HepG2 (cell line): Measurements from ENCODE around the gene ESRP2. TPM values are rescaled to one million over a fixed set of nuclear protein-coding genes. Genes with fewer than 3 reads are reported as not detected.

Source experiments
- CTCF ChIP-seq: sonication (generic); formaldehyde crosslinking; IDR thresholded peaks from 2 replicates; pipeline ENCODE4 v1.5.0; 2020; ENCODE audit warnings: mild to moderate bottlenecking, missing genetic modification reagents, moderate library complexity
- E2F5 ChIP-seq: sonication (generic); formaldehyde crosslinking; conservative IDR thresholded peaks from 2 replicates; pipeline ENCODE4 v1.4.0; 2020; ENCODE audit warnings: missing genetic modification reagents
- FOXP1 ChIP-seq, 2 experiments: fragments of 450-650 bp in 1 of 2; IDR thresholded peaks; 2 replicates each; pipeline ENCODE4 v1.6.1; 2017 to 2018; ENCODE audit warnings: antibody characterized with exemption in 1 of 2
- HCFC1 ChIP-seq: fragments of 150-350 bp; IDR thresholded peaks from 2 replicates; pipeline ENCODE4 v1.6.1; 2014; ENCODE audit warnings: low read depth, low read length
- HNF4A ChIP-seq: sonication (generic); formaldehyde crosslinking; IDR thresholded peaks from 2 replicates; pipeline ENCODE4 v1.4.0; 2020; ENCODE audit warnings: missing genetic modification reagents
- KDM3A ChIP-seq: IDR thresholded peaks from 2 replicates; pipeline ENCODE4 v1.6.1; 2018; ENCODE audit warnings: low read depth, missing compliant biosample characterization
- MED1 ChIP-seq: sonication (generic); formaldehyde crosslinking; IDR thresholded peaks from 2 replicates; pipeline ENCODE4 v1.4.0; 2020; ENCODE audit warnings: missing genetic modification reagents
- NONO ChIP-seq, 2 experiments: fragments of 450-650 bp in 1 of 2; sonication (generic) in 1 of 2; formaldehyde crosslinking in 1 of 2; IDR thresholded peaks in 1 of 2; conservative IDR thresholded peaks in 1 of 2; 2 replicates each; pipeline versions ENCODE4 v1.6.1 to v1.8.0; 2017 to 2022; ENCODE audit warnings: mild to moderate bottlenecking in 1 of 2, missing genetic modification reagents in 1 of 2, moderate library complexity in 1 of 2
- PHB2 ChIP-seq: fragments of 450-650 bp; IDR thresholded peaks from 2 replicates; pipeline ENCODE4 v1.6.1; 2018; ENCODE audit not compliant: partially characterized antibody
- RBM39 ChIP-seq: fragments of 200-400 bp; formaldehyde crosslinking; IDR thresholded peaks from one replicate; pipeline ENCODE4 v1.6.1; 2018; ENCODE audit warnings: antibody characterized with exemption, mild to moderate bottlenecking, low read depth, low read length; ENCODE audit not compliant: poor library complexity, severe bottlenecking
- TCF12 ChIP-seq, 2 experiments: fragments of 450-650 bp in 1 of 2; sonication (generic) in 1 of 2; formaldehyde crosslinking in 1 of 2; IDR thresholded peaks; 2 replicates each; pipeline versions ENCODE4 v1.6.1 to v1.8.0; 2017 to 2022; ENCODE audit warnings: antibody characterized with exemption in 1 of 2, mild to moderate bottlenecking in 1 of 2, missing genetic modification reagents in 1 of 2, moderate library complexity in 1 of 2
- ZNF451 ChIP-seq: sonication (generic); formaldehyde crosslinking; IDR thresholded peaks from 2 replicates; pipeline ENCODE4 v1.5.0; 2020; ENCODE audit warnings: mild to moderate bottlenecking, missing genetic modification reagents
- ZNF468 ChIP-seq: sonication (generic); formaldehyde crosslinking; IDR thresholded peaks from 2 replicates; pipeline ENCODE4 v1.8.0; 2022; ENCODE audit warnings: mild to moderate bottlenecking, moderate library complexity, missing genetic modification reagents
- ZNF567 ChIP-seq: sonication (generic); formaldehyde crosslinking; IDR thresholded peaks from 2 replicates; pipeline ENCODE4 v1.8.1; 2023; ENCODE audit warnings: mild to moderate bottlenecking, missing genetic modification reagents, borderline replicate concordance
- ZNF576 ChIP-seq: sonication (generic); formaldehyde crosslinking; IDR thresholded peaks from 2 replicates; pipeline ENCODE4 v1.4.0; 2020; ENCODE audit warnings: mild to moderate bottlenecking, missing genetic modification reagents
- ZNF616 ChIP-seq: sonication (generic); formaldehyde crosslinking; IDR thresholded peaks from 2 replicates; pipeline ENCODE4 v1.5.0; 2020; ENCODE audit warnings: low read depth, mild to moderate bottlenecking, missing genetic modification reagents
- polyA plus RNA-seq, 8 experiments: library from polyadenylated mRNA; depleted of rRNA in 3 of 8; stranded (reverse) in 7 of 8; unstranded in 1 of 8; fragments of >200 nt; fragmentation: Illumina TruSeq in 4 of 8; extraction: Trizol in 4 of 8; gene quantifications; 2 replicates each; pipeline versions ENCODE4 v1.2.1 to v1.2.3, GENCODE V29; 2011 to 2016; ENCODE audit warnings: low read depth in 4 of 8, missing spikeins in 1 of 8, mixed read lengths in 1 of 8; ENCODE audit not compliant: insufficient read depth in 1 of 8
- total RNA-seq, 5 experiments: library from RNA; depleted of rRNA; stranded (reverse); fragments of >200 nt; fragmentation: Illumina TruSeq; extraction: Trizol; gene quantifications; 2 replicates each; pipeline ENCODE4 v1.2.3, GENCODE V29; 2016; ENCODE audit warnings: low read depth in 1 of 5
- TF ChIP-seq, protein P1 (sequence below), 2 experiments: IDR thresholded peaks; 2 replicates each; pipeline ENCODE4 v1.6.1; 2011 to 2012; ENCODE audit warnings: low read length in 2 of 2, borderline replicate concordance in 1 of 2, low read depth in 1 of 2, mild to moderate bottlenecking in 1 of 2, moderate library complexity in 1 of 2
- TF ChIP-seq, protein P2 (sequence below): sonication (generic); formaldehyde crosslinking; IDR thresholded peaks from 2 replicates; pipeline ENCODE4 v1.4.0; 2020; ENCODE audit warnings: missing genetic modification reagents; ENCODE audit errors: not compliant biosample characterization
- TF ChIP-seq, protein P3 (sequence below): sonication (generic); formaldehyde crosslinking; IDR thresholded peaks from 2 replicates; pipeline ENCODE4 v1.8.1; 2023; ENCODE audit warnings: mild to moderate bottlenecking, missing genetic modification reagents

Gene ESRP2
- total and polyA plus RNA-seq, 2 of the 13 experiments (the other 11 are each of a cell fraction or from before 2014, with no cell fraction given) = 21.1 to 32.4 TPM

GRCh38 chr16:68237243-68238028 lies 1.5 kb upstream of the ESRP2 start (continued):
- TF ChIP-seq, protein P1, sequence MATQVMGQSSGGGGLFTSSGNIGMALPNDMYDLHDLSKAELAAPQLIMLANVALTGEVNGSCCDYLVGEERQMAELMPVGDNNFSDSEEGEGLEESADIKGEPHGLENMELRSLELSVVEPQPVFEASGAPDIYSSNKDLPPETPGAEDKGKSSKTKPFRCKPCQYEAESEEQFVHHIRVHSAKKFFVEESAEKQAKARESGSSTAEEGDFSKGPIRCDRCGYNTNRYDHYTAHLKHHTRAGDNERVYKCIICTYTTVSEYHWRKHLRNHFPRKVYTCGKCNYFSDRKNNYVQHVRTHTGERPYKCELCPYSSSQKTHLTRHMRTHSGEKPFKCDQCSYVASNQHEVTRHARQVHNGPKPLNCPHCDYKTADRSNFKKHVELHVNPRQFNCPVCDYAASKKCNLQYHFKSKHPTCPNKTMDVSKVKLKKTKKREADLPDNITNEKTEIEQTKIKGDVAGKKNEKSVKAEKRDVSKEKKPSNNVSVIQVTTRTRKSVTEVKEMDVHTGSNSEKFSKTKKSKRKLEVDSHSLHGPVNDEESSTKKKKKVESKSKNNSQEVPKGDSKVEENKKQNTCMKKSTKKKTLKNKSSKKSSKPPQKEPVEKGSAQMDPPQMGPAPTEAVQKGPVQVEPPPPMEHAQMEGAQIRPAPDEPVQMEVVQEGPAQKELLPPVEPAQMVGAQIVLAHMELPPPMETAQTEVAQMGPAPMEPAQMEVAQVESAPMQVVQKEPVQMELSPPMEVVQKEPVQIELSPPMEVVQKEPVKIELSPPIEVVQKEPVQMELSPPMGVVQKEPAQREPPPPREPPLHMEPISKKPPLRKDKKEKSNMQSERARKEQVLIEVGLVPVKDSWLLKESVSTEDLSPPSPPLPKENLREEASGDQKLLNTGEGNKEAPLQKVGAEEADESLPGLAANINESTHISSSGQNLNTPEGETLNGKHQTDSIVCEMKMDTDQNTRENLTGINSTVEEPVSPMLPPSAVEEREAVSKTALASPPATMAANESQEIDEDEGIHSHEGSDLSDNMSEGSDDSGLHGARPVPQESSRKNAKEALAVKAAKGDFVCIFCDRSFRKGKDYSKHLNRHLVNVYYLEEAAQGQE (IDR thresholded peaks at IDR 0.05; ENCODE audit: borderline replicate concordance in 1 of 2, low read depth in 1 of 2, low read length in 2 of 2) = peak in 1 of 2 experiments; percentile 10; a peak in 1 of 4 replicates
- peak; percentile 93 for TF ChIP-seq KDM3A (CRISPR knock-in tag)
- TF ChIP-seq ZNF567 (CRISPR knock-in tag) = peak; percentile 97; the same call in 1 of the 2 replicates
- peak; percentile 81 for TF ChIP-seq RBM39
- peak; percentile 10; the same call in 1 of the 2 replicates for TF ChIP-seq CTCF (CRISPR knock-in tag)
- TF ChIP-seq TCF12 (IDR thresholded peaks at IDR 0.05) = no peak
- TF ChIP-seq TCF12 (CRISPR knock-in tag; IDR thresholded peaks at IDR 0.05) = peak; percentile 76; the same call in 1 of the 2 replicates
- TF ChIP-seq, protein P2, sequence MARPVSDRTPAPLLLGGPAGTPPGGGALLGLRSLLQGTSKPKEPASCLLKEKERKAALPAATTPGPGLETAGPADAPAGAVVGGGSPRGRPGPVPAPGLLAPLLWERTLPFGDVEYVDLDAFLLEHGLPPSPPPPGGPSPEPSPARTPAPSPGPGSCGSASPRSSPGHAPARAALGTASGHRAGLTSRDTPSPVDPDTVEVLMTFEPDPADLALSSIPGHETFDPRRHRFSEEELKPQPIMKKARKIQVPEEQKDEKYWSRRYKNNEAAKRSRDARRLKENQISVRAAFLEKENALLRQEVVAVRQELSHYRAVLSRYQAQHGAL (CRISPR knock-in tag) = peak; percentile 52
- TF ChIP-seq HNF4A (CRISPR knock-in tag) = peak; percentile 45
- no peak for TF ChIP-seq ZNF468 (CRISPR knock-in tag)
- TF ChIP-seq ZNF616 = no peak; the same call in 1 of the 2 replicates
- no peak for TF ChIP-seq HCFC1
- TF ChIP-seq, protein P3, sequence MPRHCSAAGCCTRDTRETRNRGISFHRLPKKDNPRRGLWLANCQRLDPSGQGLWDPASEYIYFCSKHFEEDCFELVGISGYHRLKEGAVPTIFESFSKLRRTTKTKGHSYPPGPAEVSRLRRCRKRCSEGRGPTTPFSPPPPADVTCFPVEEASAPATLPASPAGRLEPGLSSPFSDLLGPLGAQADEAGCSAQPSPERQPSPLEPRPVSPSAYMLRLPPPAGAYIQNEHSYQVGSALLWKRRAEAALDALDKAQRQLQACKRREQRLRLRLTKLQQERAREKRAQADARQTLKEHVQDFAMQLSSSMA = peak; percentile 97
- peak; percentile 75; the same call in 1 of the 2 replicates for TF ChIP-seq ZNF451 (CRISPR knock-in tag)
- TF ChIP-seq MED1 (CRISPR knock-in tag) = peak; percentile 86
- TF ChIP-seq E2F5 (CRISPR knock-in tag) = no peak; the same call in 1 of the 2 replicates
- TF ChIP-seq ZNF576 (CRISPR knock-in tag) = no peak
- TF ChIP-seq PHB2 = no peak
- TF ChIP-seq FOXP1 (IDR thresholded peaks at IDR 0.05) = no peak
- TF ChIP-seq FOXP1 (CRISPR knock-in tag; IDR thresholded peaks at IDR 0.05) = peak; percentile 68
- no peak for TF ChIP-seq NONO (IDR thresholded peaks at IDR 0.05)
- TF ChIP-seq NONO (CRISPR knock-in tag; conservative IDR thresholded peaks at IDR 0.05) = peak; percentile 96
